Liver (tissue), 9 donors: ENCODE measurements around the gene AP1S2. TPM values are rescaled to one million over a fixed set of nuclear protein-coding genes. Genes with fewer than 3 reads are reported as not detected.

Experiments used
- DNase-seq: peaks from one replicate; pipeline ENCODE4 v3.0.0-alpha.2; 2017; ENCODE audit warnings: low spot score
- H3K27ac ChIP-seq, 2 donors: one replicate each; pipeline ENCODE4 v1.7.0; 2013; ENCODE audit warnings: inconsistent platforms in 2 of 2, low read length in 2 of 2, control low read depth in 1 of 2, low read depth in 1 of 2, mild to moderate bottlenecking in 1 of 2
- H3K27me3 ChIP-seq, 4 donors: one replicate each; pipeline versions ENCODE4 v1.6.1 to v1.7.0; 2013; ENCODE audit warnings: low read length in 3 of 4, inconsistent platforms in 1 of 4, mild to moderate bottlenecking in 1 of 4, moderate library complexity in 1 of 4; ENCODE audit not compliant: control insufficient read depth in 4 of 4, insufficient read depth in 4 of 4
- H3K36me3 ChIP-seq, 4 donors: one replicate each; pipeline versions ENCODE4 v1.6.1 to v1.7.0; 2013; ENCODE audit warnings: low read length in 3 of 4, mild to moderate bottlenecking in 3 of 4, low read depth in 1 of 4, moderate library complexity in 1 of 4; ENCODE audit not compliant: control insufficient read depth in 4 of 4, insufficient read depth in 3 of 4
- H3K4me1 ChIP-seq, 4 donors: one replicate each; pipeline versions ENCODE4 v1.6.1 to v1.7.0; 2013; ENCODE audit warnings: low read length in 3 of 4, mild to moderate bottlenecking in 3 of 4, moderate library complexity in 1 of 4; ENCODE audit not compliant: control insufficient read depth in 4 of 4, insufficient read depth in 4 of 4
- H3K4me3 ChIP-seq, 3 donors: one replicate each; pipeline versions ENCODE4 v1.6.1 to v1.7.0; 2013; ENCODE audit warnings: low read length in 3 of 3, control low read depth in 1 of 3, low read depth in 1 of 3, mild to moderate bottlenecking in 1 of 3
- H3K9ac ChIP-seq, 2 donors: one replicate each; pipeline ENCODE4 v1.7.0; 2013; ENCODE audit warnings: low read length in 2 of 2, mild to moderate bottlenecking in 2 of 2, moderate library complexity in 2 of 2, control low read depth in 1 of 2, low read depth in 1 of 2
- H3K9me3 ChIP-seq, 4 donors: one replicate each; pipeline versions ENCODE4 v1.6.1 to v1.7.0; 2013; ENCODE audit warnings: low read length in 3 of 4; ENCODE audit not compliant: control insufficient read depth in 4 of 4
- CTCF ChIP-seq: fragments of 150-350 bp; IDR thresholded peaks from 2 replicates; pipeline ENCODE4 v1.5.1; 2017; ENCODE audit warnings: improper control_type of control experiment, low read depth, low read length; ENCODE audit not compliant: missing input control
- HNF4A ChIP-seq, 2 donors: conservative IDR thresholded peaks; 2 replicates each; pipeline ENCODE4 v1.6.1; 2016; ENCODE audit warnings: antibody characterized with exemption in 2 of 2, mild to moderate bottlenecking in 2 of 2
- NR2F2 ChIP-seq: IDR thresholded peaks from 2 replicates; pipeline ENCODE4 v1.6.1; 2016; ENCODE audit warnings: antibody characterized with exemption
- RAD21 ChIP-seq, 2 donors: IDR thresholded peaks; 2 replicates each; pipeline ENCODE4 v1.6.1; 2016; ENCODE audit warnings: antibody characterized with exemption in 2 of 2, mild to moderate bottlenecking in 2 of 2
- REST ChIP-seq: IDR thresholded peaks from 2 replicates; pipeline ENCODE4 v1.6.1; 2016; ENCODE audit warnings: antibody characterized with exemption, mild to moderate bottlenecking
- SP1 ChIP-seq: IDR thresholded peaks from 2 replicates; pipeline ENCODE4 v1.6.1; 2018; ENCODE audit warnings: antibody characterized with exemption, mild to moderate bottlenecking
- WGBS: extraction: QIAGEN DNeasy Blood & Tissue Kit; methylation state at CpG from one replicate; pipeline ENCODE4 v1.1.7; 2013; 5-methylcytosine and 5-hydroxymethylcytosine counted together
- polyA plus RNA-seq, 2 donors: library from polyadenylated mRNA; stranded (reverse) in 1 of 2; unstranded in 1 of 2; fragments of 200-250 nt in 1 of 2; fragments of >200 nt in 1 of 2; fragmentation: Nextera tagmentation in 1 of 2; extraction: Ambion mirVana in 1 of 2; gene quantifications; one replicate each; pipeline versions ENCODE4 v1.2.1 to v1.2.3, GENCODE V29; 2013 to 2015
- total RNA-seq, 2 donors: library from RNA; depleted of rRNA; stranded (reverse); fragments of >200 nt; gene quantifications; one replicate each; pipeline ENCODE4 v1.2.3, GENCODE V29; 2014
- donor health status: healthy.
- donor health status: healthy.
- donor health status: healthy.
- donor health status: healthy.
- donor health status: healthy.

Gene AP1S2
- total and polyA plus RNA-seq, 4 donors: 6.1 to 25.7 (median 10.6) TPM

- H3K27ac ChIP-seq: peak overlapping the region; percentile 79 to 91
- 16% methylated on average over 16 of the region's 16 CpGs for WGBS
- peak overlapping the region; percentile 58 to 76 for H3K9ac ChIP-seq
- H3K9me3 ChIP-seq: no peaks in the 10 kb centered on the region
- H3K36me3 ChIP-seq: no peaks in the 10 kb centered on the region
- TF ChIP-seq CTCF: no peak
- no peak for TF ChIP-seq HNF4A (conservative IDR thresholded peaks at IDR 0.05)
- no peak for TF ChIP-seq NR2F2
- TF ChIP-seq SP1: no peak
- no peak for TF ChIP-seq RAD21 (IDR thresholded peaks at IDR 0.05)
- DNase-seq: no peak
- H3K4me1 ChIP-seq: peaks cover 0 to 14% (median 10%) of the 10 kb centered on the region in 4 donors
- no peaks in the 10 kb centered on the region for H3K27me3 ChIP-seq
- peak overlapping the region; percentile 65 to 97 (median 85) for H3K4me3 ChIP-seq
These were observed 1.1 kb upstream of the AP1S2 start for GRCh38 chrX:15855568-15856221.

GRCh38 chrX:15854080-15854655 is 445 bp downstream of the AP1S2 start:
- peak; percentile 39 for DNase-seq
- peak overlapping the region; percentile 46 to 87 (median 69) for H3K4me3 ChIP-seq
- no peaks in the 10 kb centered on the region for H3K9me3 ChIP-seq
- TF ChIP-seq CTCF (peak; percentile 8), REST (no peak)
- H3K9ac ChIP-seq: no peak overlapping the region
- H3K27ac ChIP-seq: peak overlapping the region; percentile 21 to 51
- H3K4me1 ChIP-seq: peaks cover 0 to 14% (median 10%) of the 10 kb centered on the region in 4 donors
- whole genome bisulfite sequencing: 2% methylated on average over 65 of the region's 65 CpGs
- H3K27me3 ChIP-seq: no peaks in the 10 kb centered on the region
- no peaks in the 10 kb centered on the region for H3K36me3 ChIP-seq
